Colonic mucosa (tissue), 4 donors: Measurements from ENCODE around the gene MEIOB. TPM values are rescaled to one million over a fixed set of nuclear protein-coding genes. Genes with fewer than 3 reads are reported as not detected.
"Not testable (repeated sequence)": the region's sequence is repeated elsewhere in the genome, so short reads cannot be mapped to it uniquely, and the experiment has no call there.

Source experiments
- DNase-seq: peaks from one replicate; pipeline ENCODE4 v3.0.0-alpha.2; 2020
- H3K27ac ChIP-seq: fragments of 200-600 bp; one replicate; pipeline ENCODE4 v1.8.0; 2021
- H3K27me3 ChIP-seq: fragments of 200-600 bp; one replicate; pipeline ENCODE4 v1.8.0; 2021
- H3K36me3 ChIP-seq: fragments of 200-600 bp; one replicate; pipeline ENCODE4 v1.8.0; 2021
- H3K4me1 ChIP-seq: fragments of 200-600 bp; one replicate; pipeline ENCODE4 v1.8.0; 2021; ENCODE audit warnings: mild to moderate bottlenecking
- H3K4me3 ChIP-seq: fragments of 200-600 bp; one replicate; pipeline ENCODE4 v1.8.0; 2021
- H3K9ac ChIP-seq, 2 donors: one replicate each; pipeline ENCODE4 v1.7.0; 2013; ENCODE audit warnings: control low read depth in 2 of 2, low read depth in 2 of 2, low read length in 2 of 2
- H3K9me3 ChIP-seq: fragments of 200-600 bp; one replicate; pipeline ENCODE4 v1.8.0; 2021
- CTCF ChIP-seq: fragments of 200-600 bp; IDR thresholded peaks from one replicate; pipeline ENCODE4 v1.8.0; 2022; ENCODE audit warnings: antibody characterized with exemption, mild to moderate bottlenecking
- intact Hi-C: fragments of 100-400 bp; cut with DNase I; formaldehyde crosslinking; loops from one replicate; pipeline ENCODE4 v1.14.1; 2022
- total RNA-seq, 2 donors: library from RNA; stranded (reverse); fragmentation: NEBNext Ultra II Directional in 1 of 2; extraction: Animal tissue kit (Norgen Biotek cat#: 25700) in 1 of 2; gene quantifications; one replicate each; pipeline ENCODE4 v1.2.1, GENCODE V29; 2021
- donor health status: healthy.
- donor health status: DM: no; HTN: no; CAD: no.
- donor health status: DM: no; HTN: no; CAD: no.

The MEIOB gene
- total RNA-seq, 2 donors from 2014 or later = 0.27 TPM; not detected in 1

GRCh38 chr16:1884889-1885288 is 12.9 kb upstream of the MEIOB start:
- no peak for DNase-seq
- H3K4me3 ChIP-seq = no peak overlapping the region
- H3K27ac ChIP-seq = no peak overlapping the region
- no peak overlapping the region for H3K9ac ChIP-seq
- H3K27me3 ChIP-seq = no peaks in the 10 kb centered on the region
- no peaks in the 10 kb centered on the region for H3K36me3 ChIP-seq
- intact Hi-C loops = no loop called here
- no peak for TF ChIP-seq CTCF
- H3K9me3 ChIP-seq = no peaks in the 10 kb centered on the region
- H3K4me1 ChIP-seq = no peaks in the 10 kb centered on the region

GRCh38 chr16:1884155-1884760 is 12.3 kb upstream of the MEIOB start:
- peak; percentile 67 for DNase-seq
- intact Hi-C loops = no loop called here

GRCh38 chr16:1881172-1881571 is 9.2 kb upstream of the MEIOB start:
- H3K27ac ChIP-seq, H3K36me3 ChIP-seq, H3K9ac ChIP-seq, intact Hi-C loops, DNase-seq, H3K27me3 ChIP-seq, H3K4me1 ChIP-seq, H3K4me3 ChIP-seq, H3K9me3 ChIP-seq: not testable (repeated sequence)

More at GRCh38 chr16:1884155-1884760, 12.3 kb upstream of the MEIOB start:
- Histone ChIP-seq H3K4me3 (no peak overlapping the region), H3K27me3 (no peaks in the 10 kb centered on the region), H3K9ac (no peak overlapping the region), H3K27ac (peak overlapping the region; percentile 12), H3K36me3 (no peaks in the 10 kb centered on the region), H3K4me1 (no peaks in the 10 kb centered on the region), H3K9me3 (no peaks in the 10 kb centered on the region)
- peak; percentile 31 for TF ChIP-seq CTCF

- H3K36me3 ChIP-seq = no peaks in the 10 kb centered on the region
- no peak for DNase-seq
- H3K27me3 ChIP-seq = no peaks in the 10 kb centered on the region
- no peak for TF ChIP-seq CTCF
- H3K27ac ChIP-seq = no peak overlapping the region
- H3K4me1 ChIP-seq = no peaks in the 10 kb centered on the region
- H3K9me3 ChIP-seq = no peaks in the 10 kb centered on the region
- no peak overlapping the region for H3K9ac ChIP-seq
- no peak overlapping the region for H3K4me3 ChIP-seq
- intact Hi-C loops = no loop called here
Observed at GRCh38 chr16:1879477-1879876, 7.5 kb upstream of the MEIOB start.

GRCh38 chr16:1878256-1878655 is 6.3 kb upstream of the MEIOB start:
- DNase-seq = no peak
- intact Hi-C loops = no loop called here
- Histone ChIP-seq H3K9me3 (no peaks in the 10 kb centered on the region), H3K27ac (no peak overlapping the region), H3K4me1 (no peaks in the 10 kb centered on the region), H3K36me3 (no peaks in the 10 kb centered on the region), H3K4me3 (no peak overlapping the region), H3K9ac (no peak overlapping the region), H3K27me3 (no peaks in the 10 kb centered on the region)
- TF ChIP-seq CTCF = no peak

GRCh38 chr16:1877804-1878203 is 5.8 kb upstream of the MEIOB start:
- Histone ChIP-seq H3K36me3 (no peaks in the 10 kb centered on the region), H3K4me3 (no peak overlapping the region), H3K9me3 (no peaks in the 10 kb centered on the region), H3K9ac (no peak overlapping the region), H3K27ac (no peak overlapping the region), H3K4me1 (no peaks in the 10 kb centered on the region), H3K27me3 (no peaks in the 10 kb centered on the region)
- no peak for TF ChIP-seq CTCF
- intact Hi-C loops = no loop called here
- peak; percentile 57 for DNase-seq
